Measurements from ENCODE around the gene TACC2.

The TACC2 gene

DNA sequence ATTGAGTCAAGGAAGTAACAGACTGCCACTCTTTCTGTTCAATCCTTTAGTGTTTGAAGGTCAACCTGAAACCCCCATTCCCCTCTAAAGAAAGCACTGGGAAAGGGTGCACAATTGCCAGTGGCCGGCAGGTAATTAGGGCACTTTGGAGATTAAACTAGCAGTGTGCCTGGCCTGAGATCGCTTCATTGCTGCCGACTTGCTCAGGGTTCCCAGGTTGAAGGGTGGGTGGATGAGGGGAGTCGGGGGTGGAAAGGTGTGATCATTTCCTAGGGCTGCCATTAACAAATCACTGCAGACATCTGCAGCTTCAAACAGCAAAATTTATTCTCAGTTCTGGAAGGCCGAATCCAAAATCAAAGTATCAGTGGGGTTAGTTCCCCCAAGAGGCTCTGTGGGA, 265.9 kb downstream of the TACC2 start:
- H2AFZ ChIP-seq (ENCODE audit: low read length), result no peak overlapping the region
- H3K9me3 ChIP-seq (ENCODE audit: low read length), result no peaks in the 10 kb centered on the region
- H3K79me2 ChIP-seq (ENCODE audit: insufficient read depth, low read length), result no peaks in the 10 kb centered on the region
- H3K27me3 ChIP-seq (ENCODE audit: insufficient read depth, low read length), result no peaks in the 10 kb centered on the region
- no peaks in the 10 kb centered on the region for H3K4me1 ChIP-seq (ENCODE audit: insufficient read depth, low read length, severe bottlenecking)
- TF ChIP-seq CTCF (IDR thresholded peaks at IDR 0.05; ENCODE audit: low read length) (no peak), EZH2 (IDR thresholded peaks at IDR 0.05; ENCODE audit: borderline replicate concordance, low read length) (no peak)
- H3K4me2 ChIP-seq (ENCODE audit: low read length), result no peak overlapping the region
- no peaks in the 10 kb centered on the region for H4K20me1 ChIP-seq (ENCODE audit: insufficient read depth, low read length)
- H3K27ac ChIP-seq (ENCODE audit: low read depth, low read length, poor library complexity, severe bottlenecking), result no peak overlapping the region
- no peaks in the 10 kb centered on the region for H3F3A ChIP-seq (ENCODE audit: insufficient read depth, low read length)
- H3K9me2 ChIP-seq (ENCODE audit: low read depth, low read length), result no peaks in the 10 kb centered on the region
- no peak overlapping the region for H3K4me3 ChIP-seq (ENCODE audit: low read depth, low read length, poor library complexity, severe bottlenecking)
- no peaks in the 10 kb centered on the region for H3K36me3 ChIP-seq (ENCODE audit: insufficient read depth, low read length)
- H3K9ac ChIP-seq (ENCODE audit: low read length), result no peak overlapping the region

DNA sequence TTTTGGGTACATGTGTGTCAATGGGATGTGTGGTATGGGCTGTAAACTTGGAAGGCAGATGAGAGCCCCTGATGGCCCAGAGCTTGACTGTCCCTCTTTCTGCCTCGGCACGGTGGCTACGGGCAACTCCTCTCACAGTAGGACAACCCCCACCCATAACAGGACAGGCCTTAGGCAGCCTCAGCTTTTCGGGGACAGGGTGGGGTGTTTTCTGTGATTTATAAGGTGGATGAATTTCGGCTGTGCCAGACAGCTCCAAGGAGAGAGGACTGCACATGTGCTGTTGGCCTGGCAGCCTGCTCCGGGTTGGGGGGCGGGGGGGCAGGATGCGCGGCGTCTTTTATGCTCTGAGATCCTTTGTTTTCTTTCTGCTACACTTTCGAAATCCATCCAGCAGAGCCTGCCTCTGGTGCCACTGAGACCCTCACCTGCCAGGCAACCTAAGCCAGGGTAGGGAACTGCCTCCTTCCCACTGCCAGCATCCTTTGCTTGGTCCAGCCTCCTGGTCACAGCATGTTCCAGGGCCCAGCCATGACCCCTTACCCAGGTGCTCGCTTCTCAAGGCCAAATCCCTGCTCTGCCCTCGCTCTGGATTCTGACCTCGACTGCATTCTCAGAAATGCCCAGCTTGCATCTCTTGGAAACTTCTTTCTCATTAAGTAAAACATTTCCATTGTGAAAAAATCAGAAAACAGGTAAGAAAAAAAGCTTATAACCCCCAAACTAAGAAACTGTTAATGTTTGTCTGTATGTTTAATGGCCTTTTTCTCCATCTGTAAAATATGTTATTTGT, 266.7 kb downstream of the TACC2 start:
- no peak overlapping the region for H3K4me2 ChIP-seq (ENCODE audit: low read length)
- H3K4me3 ChIP-seq (ENCODE audit: low read depth, low read length, poor library complexity, severe bottlenecking), result no peak overlapping the region
- no peaks in the 10 kb centered on the region for H3K79me2 ChIP-seq (ENCODE audit: insufficient read depth, low read length)
- no peak overlapping the region for H3K9ac ChIP-seq (ENCODE audit: low read length)
- no peak overlapping the region for H2AFZ ChIP-seq (ENCODE audit: low read length)
- H3K27ac ChIP-seq (ENCODE audit: low read depth, low read length, poor library complexity, severe bottlenecking), result no peak overlapping the region
- H3F3A ChIP-seq (ENCODE audit: insufficient read depth, low read length), result no peaks in the 10 kb centered on the region
- no peaks in the 10 kb centered on the region for H3K36me3 ChIP-seq (ENCODE audit: insufficient read depth, low read length)
- TF ChIP-seq EZH2 (IDR thresholded peaks at IDR 0.05; ENCODE audit: borderline replicate concordance, low read length), result no peak
- TF ChIP-seq CTCF (IDR thresholded peaks at IDR 0.05; ENCODE audit: low read length), result no peak
- H4K20me1 ChIP-seq (ENCODE audit: insufficient read depth, low read length), result no peaks in the 10 kb centered on the region
- H3K9me3 ChIP-seq (ENCODE audit: low read length), result no peaks in the 10 kb centered on the region
- no peaks in the 10 kb centered on the region for H3K9me2 ChIP-seq (ENCODE audit: low read depth, low read length)
- H3K27me3 ChIP-seq (ENCODE audit: insufficient read depth, low read length), result no peaks in the 10 kb centered on the region
- H3K4me1 ChIP-seq (ENCODE audit: insufficient read depth, low read length, severe bottlenecking), result no peaks in the 10 kb centered on the region

GRCh38 chr10:122257041-122257440, 268.1 kb downstream of the TACC2 start:
- no peak overlapping the region for H3K9ac ChIP-seq (ENCODE audit: low read length)
- no peaks in the 10 kb centered on the region for H3K9me3 ChIP-seq (ENCODE audit: low read length)

More at GRCh38 chr10:122257041-122257440, 268.1 kb downstream of the TACC2 start:
- Histone ChIP-seq H3K27me3 (ENCODE audit: insufficient read depth, low read length) (no peaks in the 10 kb centered on the region), H3F3A (ENCODE audit: insufficient read depth, low read length) (no peaks in the 10 kb centered on the region), H3K79me2 (ENCODE audit: insufficient read depth, low read length) (no peaks in the 10 kb centered on the region), H3K9me2 (ENCODE audit: low read depth, low read length) (no peaks in the 10 kb centered on the region), H4K20me1 (ENCODE audit: insufficient read depth, low read length) (no peaks in the 10 kb centered on the region), H3K36me3 (ENCODE audit: insufficient read depth, low read length) (no peaks in the 10 kb centered on the region), H3K4me2 (ENCODE audit: low read length) (no peak overlapping the region), H3K4me3 (ENCODE audit: low read depth, low read length, poor library complexity, severe bottlenecking) (no peak overlapping the region), H3K4me1 (ENCODE audit: insufficient read depth, low read length, severe bottlenecking) (no peaks in the 10 kb centered on the region), H2AFZ (ENCODE audit: low read length) (no peak overlapping the region), H3K27ac (ENCODE audit: low read depth, low read length, poor library complexity, severe bottlenecking) (no peak overlapping the region)
- TF ChIP-seq EZH2 (IDR thresholded peaks at IDR 0.05; ENCODE audit: borderline replicate concordance, low read length) (no peak), CTCF (IDR thresholded peaks at IDR 0.05; ENCODE audit: low read length) (no peak)
